ENCODE measurements around the gene AMN. TPM values are rescaled to one million over a fixed set of nuclear protein-coding genes. Genes with fewer than 3 reads are reported as not detected.

AMN gene
- total and polyA plus RNA-seq, 9 of the 15 experiments (the other 6 are each of a cell fraction or from before 2014, with no cell fraction given), result 0.04 to 0.14 TPM; not detected in 7

DNA sequence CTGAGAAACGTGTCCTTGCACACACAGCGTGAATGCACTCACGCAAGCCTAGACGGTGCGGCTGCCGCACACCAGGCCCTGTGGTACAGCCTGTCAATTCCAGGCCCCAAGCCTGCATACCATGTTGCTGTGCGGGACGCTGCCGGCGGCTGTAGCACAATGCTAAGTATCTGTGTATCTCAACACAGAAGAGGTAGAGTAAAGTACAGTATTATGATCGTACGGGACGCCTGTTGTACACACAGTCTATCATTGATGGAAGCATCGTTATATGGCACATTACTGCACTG, 45.0 kb downstream of the AMN start:
- peaks cover 61% of the 10 kb centered on the region; the same call in 2 of the 3 replicates for H3K36me3 ChIP-seq (ENCODE audit: control insufficient read depth, insufficient read depth, low read length)
- CTCF ChIA-PET (ENCODE audit: low intra/inter-chr PET ratio), result no interaction called here
- no peak overlapping the region for H3K9ac ChIP-seq (ENCODE audit: insufficient read depth in 1 of 2, low read depth in 2 of 2, low read length in 2 of 2)
- H3K4me2 ChIP-seq (ENCODE audit: insufficient read depth, low read length), result no peak overlapping the region
- TF ChIP-seq TAF7 (tag; IDR thresholded peaks at IDR 0.05) (no peak), BHLHE40 (IDR thresholded peaks at IDR 0.05; ENCODE audit: low read length) (no peak), EZH2 (IDR thresholded peaks at IDR 0.05; ENCODE audit: borderline replicate concordance, low read depth, low read length) (no peak), ZNF3 (CRISPR knock-in tag; IDR thresholded peaks at IDR 0.05) (no peak), CHD4 (IDR thresholded peaks at IDR 0.05; ENCODE audit: insufficient read depth, insufficient replicate concordance, low read depth, low read length, poor library complexity, severe bottlenecking) (no peak), STAG1 (CRISPR knock-in tag; IDR thresholded peaks at IDR 0.05; ENCODE audit: borderline replicate concordance) (no peak), NFXL1 (CRISPR knock-in tag; IDR thresholded peaks at IDR 0.05) (no peak), HDAC2 (IDR thresholded peaks at IDR 0.05) (no peak)
- TF ChIP-seq, protein P1, sequence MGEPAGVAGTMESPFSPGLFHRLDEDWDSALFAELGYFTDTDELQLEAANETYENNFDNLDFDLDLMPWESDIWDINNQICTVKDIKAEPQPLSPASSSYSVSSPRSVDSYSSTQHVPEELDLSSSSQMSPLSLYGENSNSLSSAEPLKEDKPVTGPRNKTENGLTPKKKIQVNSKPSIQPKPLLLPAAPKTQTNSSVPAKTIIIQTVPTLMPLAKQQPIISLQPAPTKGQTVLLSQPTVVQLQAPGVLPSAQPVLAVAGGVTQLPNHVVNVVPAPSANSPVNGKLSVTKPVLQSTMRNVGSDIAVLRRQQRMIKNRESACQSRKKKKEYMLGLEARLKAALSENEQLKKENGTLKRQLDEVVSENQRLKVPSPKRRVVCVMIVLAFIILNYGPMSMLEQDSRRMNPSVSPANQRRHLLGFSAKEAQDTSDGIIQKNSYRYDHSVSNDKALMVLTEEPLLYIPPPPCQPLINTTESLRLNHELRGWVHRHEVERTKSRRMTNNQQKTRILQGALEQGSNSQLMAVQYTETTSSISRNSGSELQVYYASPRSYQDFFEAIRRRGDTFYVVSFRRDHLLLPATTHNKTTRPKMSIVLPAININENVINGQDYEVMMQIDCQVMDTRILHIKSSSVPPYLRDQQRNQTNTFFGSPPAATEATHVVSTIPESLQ (CRISPR knock-in tag; IDR thresholded peaks at IDR 0.05), result no peak
- no peak overlapping the region for H2AFZ ChIP-seq (ENCODE audit: low read depth, low read length)
- POLR2A ChIA-PET, result no interaction called here
- H3K27ac ChIP-seq (ENCODE audit: extremely low read depth, low read depth, low read length), result no peak overlapping the region
- H4K20me1 ChIP-seq (replicated peaks; ENCODE audit: control insufficient read depth, insufficient read depth, low read length), result no peaks in the 10 kb centered on the region
- intact Hi-C loops (cut with micrococcal nuclease) (no loop called here), in situ Hi-C loops (cut with MboI) (no loop called here)
- H3K9me1 ChIP-seq (ENCODE audit: control insufficient read depth, insufficient read depth, low read length), result no peaks in the 10 kb centered on the region
- H3K4me1 ChIP-seq (replicated peaks in 1 of 2; ENCODE audit: control insufficient read depth in 2 of 2, insufficient read depth in 2 of 2, low read length in 2 of 2), result peaks cover 0 to 5% of the 10 kb centered on the region in 2 experiments; a peak in 1 of 5 replicates
- no peak overlapping the region for H3K4me3 ChIP-seq
- ATAC-seq (no peak), FAIRE-seq (no peak), DNase-seq (ENCODE audit: extremely low read depth in 1 of 4, low spot score in 3 of 4) (no peak)
- H3K79me2 ChIP-seq (ENCODE audit: control insufficient read depth, insufficient read depth, low read length), result no peaks in the 10 kb centered on the region
- H3K9me3 ChIP-seq (replicated peaks; ENCODE audit: control insufficient read depth, insufficient read depth, low read depth, low read length), result no peaks in the 10 kb centered on the region
- WGBS (ENCODE audit: insufficient coverage, low coverage, missing lambda C conversion rate), result 84% methylated on average over 9 of the region's 14 CpGs
- H3K27me3 ChIP-seq (ENCODE audit: control insufficient read depth in 2 of 2, insufficient read depth in 2 of 2, low read length in 2 of 2), result no peaks in the 10 kb centered on the region
- BruUV-seq (replicated peaks), result no TSS peak
